Measurements from ENCODE around the gene MEAK7.

Gene MEAK7

DNA sequence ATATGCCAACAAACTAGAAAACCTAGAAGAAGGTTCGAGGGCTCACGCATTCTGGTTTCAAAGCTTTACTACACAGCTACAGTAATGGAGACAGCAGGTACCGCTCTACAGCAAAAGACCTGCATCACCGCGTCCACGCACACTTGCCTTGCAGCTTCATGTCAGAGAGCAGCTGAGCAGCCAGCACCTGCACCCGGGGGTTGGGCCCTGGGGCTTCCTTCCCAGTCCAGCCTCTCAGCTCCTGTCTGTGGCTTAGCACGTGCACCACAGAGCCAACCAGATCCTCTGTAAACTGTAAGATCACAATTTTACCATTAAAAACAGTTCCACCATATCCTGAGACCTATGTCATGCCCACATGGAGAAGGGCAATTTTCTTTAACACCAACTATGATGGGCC lies 15.3 kb downstream of the MEAK7 start:
- no peak for TF ChIP-seq TAF1 (IDR thresholded peaks at IDR 0.05; ENCODE audit: borderline replicate concordance, insufficient read depth, low read length)
- TF ChIP-seq, protein P1, sequence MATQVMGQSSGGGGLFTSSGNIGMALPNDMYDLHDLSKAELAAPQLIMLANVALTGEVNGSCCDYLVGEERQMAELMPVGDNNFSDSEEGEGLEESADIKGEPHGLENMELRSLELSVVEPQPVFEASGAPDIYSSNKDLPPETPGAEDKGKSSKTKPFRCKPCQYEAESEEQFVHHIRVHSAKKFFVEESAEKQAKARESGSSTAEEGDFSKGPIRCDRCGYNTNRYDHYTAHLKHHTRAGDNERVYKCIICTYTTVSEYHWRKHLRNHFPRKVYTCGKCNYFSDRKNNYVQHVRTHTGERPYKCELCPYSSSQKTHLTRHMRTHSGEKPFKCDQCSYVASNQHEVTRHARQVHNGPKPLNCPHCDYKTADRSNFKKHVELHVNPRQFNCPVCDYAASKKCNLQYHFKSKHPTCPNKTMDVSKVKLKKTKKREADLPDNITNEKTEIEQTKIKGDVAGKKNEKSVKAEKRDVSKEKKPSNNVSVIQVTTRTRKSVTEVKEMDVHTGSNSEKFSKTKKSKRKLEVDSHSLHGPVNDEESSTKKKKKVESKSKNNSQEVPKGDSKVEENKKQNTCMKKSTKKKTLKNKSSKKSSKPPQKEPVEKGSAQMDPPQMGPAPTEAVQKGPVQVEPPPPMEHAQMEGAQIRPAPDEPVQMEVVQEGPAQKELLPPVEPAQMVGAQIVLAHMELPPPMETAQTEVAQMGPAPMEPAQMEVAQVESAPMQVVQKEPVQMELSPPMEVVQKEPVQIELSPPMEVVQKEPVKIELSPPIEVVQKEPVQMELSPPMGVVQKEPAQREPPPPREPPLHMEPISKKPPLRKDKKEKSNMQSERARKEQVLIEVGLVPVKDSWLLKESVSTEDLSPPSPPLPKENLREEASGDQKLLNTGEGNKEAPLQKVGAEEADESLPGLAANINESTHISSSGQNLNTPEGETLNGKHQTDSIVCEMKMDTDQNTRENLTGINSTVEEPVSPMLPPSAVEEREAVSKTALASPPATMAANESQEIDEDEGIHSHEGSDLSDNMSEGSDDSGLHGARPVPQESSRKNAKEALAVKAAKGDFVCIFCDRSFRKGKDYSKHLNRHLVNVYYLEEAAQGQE (IDR thresholded peaks at IDR 0.05; ENCODE audit: insufficient read depth in 1 of 2, low read depth in 2 of 2, low read length in 2 of 2): no peak
- TF ChIP-seq POLR2AphosphoS5 (IDR thresholded peaks at IDR 0.05; ENCODE audit: low read depth, low read length): no peak
- TF ChIP-seq FOXP2 (optimal IDR thresholded peaks at IDR 0.05; ENCODE audit: borderline replicate concordance, extremely low read depth, extremely low read length, insufficient read depth): no peak
- no peak for TF ChIP-seq SIN3A (IDR thresholded peaks at IDR 0.05; ENCODE audit: borderline replicate concordance, insufficient read depth, low read length)

DNA sequence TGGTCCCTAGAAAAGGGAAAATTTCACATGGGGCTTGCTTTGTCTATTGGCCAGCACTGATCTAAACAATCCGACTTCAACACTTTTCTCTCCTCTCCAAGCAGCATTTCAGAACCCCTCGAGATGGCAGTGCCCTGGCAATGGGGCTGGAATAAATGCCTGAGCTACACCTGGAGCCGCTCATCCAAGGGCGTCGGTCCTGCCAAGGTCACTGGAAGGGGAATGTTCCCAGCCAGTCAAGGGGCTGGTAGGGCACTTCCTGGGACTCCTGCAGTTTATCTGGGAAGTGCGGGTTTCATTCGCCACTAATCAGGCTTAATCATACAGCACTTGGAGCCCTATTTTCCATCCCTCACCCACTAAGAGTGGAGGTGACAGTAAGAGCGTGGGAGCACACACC lies 17.1 kb downstream of the MEAK7 start:
- no peak for TF ChIP-seq SIN3A (IDR thresholded peaks at IDR 0.05; ENCODE audit: borderline replicate concordance, insufficient read depth, low read length)
- TF ChIP-seq, protein P1 (IDR thresholded peaks at IDR 0.05; ENCODE audit: insufficient read depth in 1 of 2, low read depth in 2 of 2, low read length in 2 of 2): no peak
- no peak for TF ChIP-seq TAF1 (IDR thresholded peaks at IDR 0.05; ENCODE audit: borderline replicate concordance, insufficient read depth, low read length)
- TF ChIP-seq FOXP2 (optimal IDR thresholded peaks at IDR 0.05; ENCODE audit: borderline replicate concordance, extremely low read depth, extremely low read length, insufficient read depth): no peak
- no peak for TF ChIP-seq POLR2AphosphoS5 (IDR thresholded peaks at IDR 0.05; ENCODE audit: low read depth, low read length)

DNA sequence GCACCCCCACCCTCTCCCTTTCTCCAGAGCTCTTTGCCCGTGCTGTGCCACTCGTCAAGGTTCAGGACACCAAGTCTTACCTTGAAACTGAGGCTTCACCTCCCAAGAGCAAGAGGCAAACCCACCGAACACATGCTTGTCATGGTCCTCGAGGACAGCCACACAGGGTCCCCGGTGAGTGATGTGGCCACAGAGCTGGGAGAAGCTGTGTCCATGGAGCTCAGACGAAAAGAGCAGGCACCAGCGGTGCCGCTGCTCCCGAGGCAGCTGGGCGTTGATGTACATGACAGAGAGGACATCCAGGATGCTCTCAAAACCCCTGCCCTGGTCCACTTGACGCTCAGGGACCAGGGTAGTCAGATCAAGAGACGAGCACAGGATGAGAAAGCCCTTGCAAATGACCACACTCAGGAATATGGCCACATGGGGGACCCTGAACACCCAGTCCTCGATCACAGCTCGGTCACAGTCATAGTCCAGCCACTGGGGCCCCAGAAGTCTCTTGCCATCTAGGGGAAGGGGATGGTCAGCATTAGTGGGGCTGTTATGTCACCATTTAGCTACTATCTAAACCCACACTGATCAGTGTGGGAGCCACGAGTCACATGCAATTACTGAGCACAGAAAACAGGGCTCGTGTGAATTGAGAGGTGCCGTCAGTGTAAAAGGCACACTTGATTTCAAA lies 17.8 kb downstream of the MEAK7 start:
- no peak for TF ChIP-seq POLR2AphosphoS5 (IDR thresholded peaks at IDR 0.05; ENCODE audit: low read depth, low read length)
- TF ChIP-seq, protein P1 (IDR thresholded peaks at IDR 0.05; ENCODE audit: insufficient read depth in 1 of 2, low read depth in 2 of 2, low read length in 2 of 2): no peak
- TF ChIP-seq SIN3A (IDR thresholded peaks at IDR 0.05; ENCODE audit: borderline replicate concordance, insufficient read depth, low read length): no peak
- no peak for TF ChIP-seq TAF1 (IDR thresholded peaks at IDR 0.05; ENCODE audit: borderline replicate concordance, insufficient read depth, low read length)
- TF ChIP-seq FOXP2 (optimal IDR thresholded peaks at IDR 0.05; ENCODE audit: borderline replicate concordance, extremely low read depth, extremely low read length, insufficient read depth): no peak

DNA sequence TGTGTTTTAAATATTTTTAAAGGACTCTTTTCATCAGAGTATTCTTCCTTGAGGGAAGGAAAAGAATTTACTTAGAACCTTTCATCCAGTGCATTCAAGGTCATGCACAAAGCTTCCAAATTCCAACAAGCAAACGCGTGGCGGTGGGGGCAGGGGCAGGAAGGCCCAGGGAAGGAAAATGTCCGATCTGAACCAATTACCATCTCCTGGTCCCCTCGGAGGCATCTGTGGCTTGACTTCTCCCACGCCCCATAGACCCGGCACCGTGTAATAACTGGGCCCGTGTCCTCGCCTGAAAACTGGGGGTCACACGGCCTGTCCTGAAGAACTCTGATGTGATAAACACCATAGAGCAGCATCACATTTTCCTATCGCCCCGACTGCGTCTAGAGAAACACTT lies 18.3 kb downstream of the MEAK7 start:
- TF ChIP-seq TAF1 (IDR thresholded peaks at IDR 0.05; ENCODE audit: borderline replicate concordance, insufficient read depth, low read length): no peak

DNA sequence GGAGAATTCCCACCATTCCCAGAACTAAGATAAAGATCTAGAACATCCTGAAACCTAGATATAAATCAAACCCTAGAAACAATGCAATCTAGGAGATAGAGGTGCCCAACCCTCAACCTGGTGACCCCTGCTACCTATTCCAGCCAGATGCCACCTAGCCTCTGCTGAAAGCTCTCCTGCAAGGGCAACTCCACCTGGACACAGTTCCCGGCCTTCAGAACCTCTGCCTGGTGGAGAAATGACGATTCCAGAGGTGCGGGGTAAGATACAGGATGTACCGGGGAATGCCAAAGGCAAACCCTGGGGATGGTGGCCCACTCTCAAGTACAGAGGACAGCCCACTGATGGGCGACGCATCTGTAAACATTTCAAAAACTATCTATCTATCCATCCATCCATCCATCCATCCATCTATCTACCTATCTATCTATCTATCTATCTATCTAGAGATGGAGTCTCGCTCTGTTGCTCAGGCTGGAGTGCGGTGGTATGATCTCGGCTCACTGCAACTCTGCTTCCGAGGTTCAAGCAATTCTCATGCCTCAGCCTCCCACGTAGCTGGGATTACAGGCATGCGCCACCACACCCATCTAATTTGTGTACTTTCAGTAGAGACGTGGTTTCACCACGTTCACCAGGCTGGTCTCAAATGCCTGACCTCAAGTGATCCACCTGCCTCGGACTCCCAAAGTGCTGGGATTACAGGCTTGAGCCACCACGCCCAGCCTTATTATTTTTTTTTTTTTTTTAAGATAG lies 19.0 kb downstream of the MEAK7 start:
- TF ChIP-seq, protein P1 (IDR thresholded peaks at IDR 0.05; ENCODE audit: insufficient read depth in 1 of 2, low read depth in 2 of 2, low read length in 2 of 2): no peak
- no peak for TF ChIP-seq FOXP2 (optimal IDR thresholded peaks at IDR 0.05; ENCODE audit: borderline replicate concordance, extremely low read depth, extremely low read length, insufficient read depth)
- no peak for TF ChIP-seq SIN3A (IDR thresholded peaks at IDR 0.05; ENCODE audit: borderline replicate concordance, insufficient read depth, low read length)
- no peak for TF ChIP-seq POLR2AphosphoS5 (IDR thresholded peaks at IDR 0.05; ENCODE audit: low read depth, low read length)
- no peak for TF ChIP-seq TAF1 (IDR thresholded peaks at IDR 0.05; ENCODE audit: borderline replicate concordance, insufficient read depth, low read length)

Data from PFSK-1 (cell line).